Measurements from ENCODE around the gene GOLT1A. TPM values are rescaled to one million over a fixed set of nuclear protein-coding genes. Genes with fewer than 3 reads are reported as not detected.

GOLT1A gene
- total RNA-seq, 2 donors from 2014 or later, result not detected

DNA sequence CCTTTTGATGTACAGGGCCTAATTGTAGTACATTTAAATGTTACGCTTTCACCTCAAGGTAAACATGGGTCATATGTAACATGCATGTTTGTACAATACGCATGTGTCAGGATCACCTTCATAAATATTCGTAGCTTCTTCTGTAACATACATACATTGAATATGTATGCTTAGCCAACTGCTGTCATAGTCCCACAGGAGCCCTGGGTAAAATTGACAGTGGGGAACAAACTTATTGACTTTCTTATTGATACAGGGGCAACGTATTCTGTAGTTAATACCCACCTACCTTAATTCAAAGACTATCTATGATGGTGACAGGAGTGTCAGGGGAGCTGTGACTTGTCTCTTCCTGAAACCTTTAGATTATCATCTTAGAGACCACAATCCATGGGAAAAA, 43.9 kb downstream of the GOLT1A start:
- Histone ChIP-seq H3K4me3 (no peak overlapping the region), H3K27ac (no peak overlapping the region), H3K9me3 (peaks cover 9 to 27% of the 10 kb centered on the region in 2 donors), H3K36me3 (no peaks in the 10 kb centered on the region), H3K27me3 (no peaks in the 10 kb centered on the region), H3K4me1 (no peaks in the 10 kb centered on the region)
- no peak for DNase-seq (ENCODE audit: low spot score)
- TF ChIP-seq, protein P1, sequence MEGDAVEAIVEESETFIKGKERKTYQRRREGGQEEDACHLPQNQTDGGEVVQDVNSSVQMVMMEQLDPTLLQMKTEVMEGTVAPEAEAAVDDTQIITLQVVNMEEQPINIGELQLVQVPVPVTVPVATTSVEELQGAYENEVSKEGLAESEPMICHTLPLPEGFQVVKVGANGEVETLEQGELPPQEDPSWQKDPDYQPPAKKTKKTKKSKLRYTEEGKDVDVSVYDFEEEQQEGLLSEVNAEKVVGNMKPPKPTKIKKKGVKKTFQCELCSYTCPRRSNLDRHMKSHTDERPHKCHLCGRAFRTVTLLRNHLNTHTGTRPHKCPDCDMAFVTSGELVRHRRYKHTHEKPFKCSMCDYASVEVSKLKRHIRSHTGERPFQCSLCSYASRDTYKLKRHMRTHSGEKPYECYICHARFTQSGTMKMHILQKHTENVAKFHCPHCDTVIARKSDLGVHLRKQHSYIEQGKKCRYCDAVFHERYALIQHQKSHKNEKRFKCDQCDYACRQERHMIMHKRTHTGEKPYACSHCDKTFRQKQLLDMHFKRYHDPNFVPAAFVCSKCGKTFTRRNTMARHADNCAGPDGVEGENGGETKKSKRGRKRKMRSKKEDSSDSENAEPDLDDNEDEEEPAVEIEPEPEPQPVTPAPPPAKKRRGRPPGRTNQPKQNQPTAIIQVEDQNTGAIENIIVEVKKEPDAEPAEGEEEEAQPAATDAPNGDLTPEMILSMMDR (IDR thresholded peaks at IDR 0.05), result no peak

- H3K4me1 ChIP-seq, result no peaks in the 10 kb centered on the region
- peaks cover 9 to 27% of the 10 kb centered on the region in 2 donors for H3K9me3 ChIP-seq
- H3K36me3 ChIP-seq, result no peaks in the 10 kb centered on the region
- TF ChIP-seq, protein P1 (IDR thresholded peaks at IDR 0.05), result no peak
- no peaks in the 10 kb centered on the region for H3K27me3 ChIP-seq
- H3K27ac ChIP-seq, result no peak overlapping the region
- no peak for DNase-seq (ENCODE audit: low spot score)
- H3K4me3 ChIP-seq, result no peak overlapping the region
Measured at GRCh38 chr1:204167730-204168129, 46.1 kb downstream of the GOLT1A start.

DNA sequence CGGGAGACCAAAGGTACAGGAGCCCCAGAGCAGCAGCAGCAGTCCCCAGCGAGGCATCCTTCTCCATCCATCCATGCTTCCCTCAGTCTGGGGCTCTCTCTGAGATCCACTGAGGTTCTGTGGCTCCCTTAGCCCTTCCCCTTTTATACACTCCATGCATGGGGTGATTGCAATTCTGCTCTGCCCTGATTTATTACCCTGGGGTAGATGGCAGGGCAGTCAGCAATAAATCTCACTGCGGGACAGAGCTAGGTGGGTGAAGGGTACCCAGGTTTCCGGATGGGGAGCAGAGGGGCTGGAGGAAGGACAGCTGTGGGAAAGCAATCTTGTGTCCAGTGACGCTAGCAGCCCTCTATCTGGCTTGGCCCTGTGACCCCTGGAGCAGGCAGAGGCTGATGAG, 47.6 kb downstream of the GOLT1A start, which contains the start of gene REN:
Gene REN (minus strand): TSS at position 119 of the 400 bp plus-strand sequence. CDS start 44 bp downstream, at position 75.
- no peak for DNase-seq (ENCODE audit: low spot score)
- TF ChIP-seq, protein P1 (IDR thresholded peaks at IDR 0.05), result no peak

GRCh38 chr1:204162494-204163074, 51.2 kb downstream of the GOLT1A start:
- peak; percentile 78 for DNase-seq (ENCODE audit: low spot score)
- Histone ChIP-seq H3K27ac (no peak overlapping the region), H3K9me3 (no peaks in the 10 kb centered on the region), H3K36me3 (no peaks in the 10 kb centered on the region), H3K4me3 (no peak overlapping the region), H3K4me1 (no peaks in the 10 kb centered on the region), H3K27me3 (no peaks in the 10 kb centered on the region)
- TF ChIP-seq, protein P1 (IDR thresholded peaks at IDR 0.05), result peak; percentile 98 to 99

More for the DNA sequence above, 47.6 kb downstream of the GOLT1A start, which contains the start of gene REN:
- Histone ChIP-seq H3K4me1 (no peaks in the 10 kb centered on the region), H3K4me3 (no peak within 1 kb of the TSS), H3K9me3 (peaks cover 9 to 27% of the 10 kb centered on the region in 2 donors), H3K27ac (no peak within 1 kb of the TSS), H3K36me3 (no peaks in the 10 kb centered on the region), H3K27me3 (no peaks in the 10 kb centered on the region)

DNA sequence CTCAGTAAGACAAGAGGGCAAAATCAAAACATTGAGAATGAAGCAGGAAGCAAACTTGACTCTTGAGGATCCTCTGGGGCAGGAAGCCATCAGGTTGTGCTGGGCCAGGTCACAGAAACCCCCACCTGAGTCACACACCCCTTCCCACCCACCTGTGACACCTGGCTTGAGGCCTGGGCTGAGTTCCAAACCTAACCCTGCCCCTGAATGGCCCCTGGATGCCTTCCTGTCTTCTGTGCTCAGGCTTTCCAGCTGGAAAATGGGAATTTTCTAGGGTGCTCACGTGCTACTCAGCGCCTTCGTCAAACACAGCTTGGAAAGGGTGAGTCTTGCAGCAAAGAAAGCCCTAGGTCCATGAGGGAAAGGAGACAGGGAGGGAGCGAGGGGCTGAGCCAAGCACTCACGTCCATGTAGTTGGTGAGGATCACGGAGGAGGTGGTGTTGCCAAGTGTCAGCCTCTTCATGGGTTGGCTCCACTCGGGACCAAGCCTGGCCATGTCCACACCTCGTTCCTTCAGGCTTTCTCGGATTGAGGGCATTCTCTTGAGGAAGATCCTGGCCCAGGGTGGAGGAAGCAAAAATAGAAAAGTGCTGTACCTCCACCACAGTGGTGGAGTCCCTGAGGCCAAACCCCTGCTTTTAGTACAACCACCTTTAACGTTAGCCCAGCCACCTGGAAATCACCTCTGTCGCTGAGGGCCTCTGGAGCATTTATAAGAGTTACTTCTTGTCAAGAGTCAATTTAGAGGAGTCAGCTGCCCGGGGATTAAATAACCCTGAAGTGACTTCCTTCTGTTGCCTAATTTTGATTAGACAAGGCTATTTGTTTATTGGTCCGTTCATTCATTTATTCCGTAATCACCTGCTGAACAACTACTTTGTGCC, 51.9 kb downstream of the GOLT1A start:
- Histone ChIP-seq H3K27ac (no peak overlapping the region), H3K4me1 (no peaks in the 10 kb centered on the region), H3K36me3 (no peaks in the 10 kb centered on the region), H3K9me3 (no peaks in the 10 kb centered on the region), H3K27me3 (no peaks in the 10 kb centered on the region), H3K4me3 (no peak overlapping the region)
- no peak for DNase-seq (ENCODE audit: low spot score)
- TF ChIP-seq, protein P1 (IDR thresholded peaks at IDR 0.05), result no peak
